ENCODE data around the gene HDAC4. TPM values are rescaled to one million over a fixed set of nuclear protein-coding genes. Genes with fewer than 3 reads are reported as not detected.

HDAC4 gene
- total RNA-seq, 1 experiment from 2014 or later = 11.3 TPM

DNA sequence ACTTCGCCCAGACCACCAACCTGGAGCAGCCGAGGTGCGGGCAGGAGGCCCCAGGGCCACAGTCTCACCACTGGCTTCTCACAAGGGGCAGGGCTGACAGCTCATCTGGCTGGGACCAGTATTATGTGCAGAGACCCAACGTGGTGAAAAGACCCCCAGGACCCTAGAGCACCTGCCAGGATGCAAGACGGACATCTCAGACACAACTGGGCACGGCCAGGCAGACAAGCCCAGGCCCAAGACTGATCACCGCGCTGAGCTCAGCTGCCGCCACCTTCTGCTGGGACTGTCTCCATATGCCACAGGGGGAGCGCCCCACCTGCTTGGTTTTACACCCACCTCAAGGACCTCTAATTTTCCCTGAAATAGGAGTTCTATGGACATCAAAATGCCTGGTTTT lies 23.2 kb downstream of the HDAC4 start:
- Histone ChIP-seq H3K9me3 (replicated peaks) (no peaks in the 10 kb centered on the region), H3K27me3 (no peaks in the 10 kb centered on the region), H3K4me1 (no peaks in the 10 kb centered on the region), H3K4me3 (no peak overlapping the region), H3K27ac (no peak overlapping the region), H3K36me3 (no peaks in the 10 kb centered on the region; the same call in 1 of the 2 replicates)
- DNase-seq = no peak

DNA sequence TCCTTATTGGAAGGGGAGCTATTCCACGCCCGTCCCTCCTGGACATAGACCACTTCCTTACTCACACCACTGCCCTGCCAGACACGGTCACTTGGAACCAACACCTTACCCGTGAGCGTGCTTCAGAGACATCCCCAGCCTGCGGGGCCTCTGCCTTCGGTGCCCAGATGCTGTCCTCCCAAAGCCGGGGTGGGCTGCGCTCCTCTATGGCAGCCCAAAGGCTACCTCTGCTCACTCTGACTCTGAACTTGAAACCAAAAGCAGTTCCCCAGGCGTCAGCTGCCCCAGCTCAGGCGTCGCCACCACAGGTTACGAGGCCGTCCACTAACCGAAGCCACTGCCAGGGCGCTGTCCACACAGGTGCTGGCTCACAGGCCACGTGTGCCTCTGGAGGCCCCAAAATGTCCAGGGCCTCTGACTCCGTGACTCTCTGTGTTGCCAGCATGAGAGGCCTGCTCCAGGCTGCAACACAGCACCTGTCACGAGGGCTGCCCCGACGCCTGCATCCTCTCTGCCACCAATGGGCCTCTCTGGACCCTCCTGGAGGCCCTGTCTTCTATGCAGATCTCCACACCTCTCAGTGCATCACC lies 23.8 kb downstream of the HDAC4 start:
- peaks cover 3% of the 10 kb centered on the region; the same call in 1 of the 2 replicates for H3K4me1 ChIP-seq
- no peak overlapping the region for H3K27ac ChIP-seq
- no peaks in the 10 kb centered on the region for H3K27me3 ChIP-seq
- H3K4me3 ChIP-seq = no peak overlapping the region
- no peaks in the 10 kb centered on the region for H3K9me3 ChIP-seq (replicated peaks)
- DNase-seq = no peak
- H3K36me3 ChIP-seq = no peaks in the 10 kb centered on the region; the same call in 1 of the 2 replicates

DNA sequence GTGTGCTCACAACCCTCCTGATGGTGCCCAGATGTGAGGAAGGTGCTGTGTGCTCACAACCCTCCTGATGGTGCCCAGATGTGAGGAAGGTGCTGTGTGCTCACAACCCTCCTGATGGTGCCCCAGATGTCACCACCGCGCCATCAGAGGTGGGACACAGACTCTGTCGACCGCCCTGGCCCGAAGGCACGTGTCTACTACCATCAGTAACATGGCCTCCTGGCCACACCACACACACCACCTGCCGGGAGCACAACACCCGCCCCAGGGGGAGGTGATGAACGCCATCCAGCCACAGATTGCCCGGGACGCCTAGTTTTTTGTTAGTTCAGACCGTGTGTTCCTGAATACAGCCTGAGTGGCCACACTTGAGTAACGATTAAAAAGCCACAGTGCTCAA lies 24.5 kb downstream of the HDAC4 start:
- Histone ChIP-seq H3K4me3 (no peak overlapping the region), H3K9me3 (replicated peaks) (no peaks in the 10 kb centered on the region), H3K27ac (no peak overlapping the region), H3K27me3 (no peaks in the 10 kb centered on the region), H3K4me1 (peaks cover 10% of the 10 kb centered on the region), H3K36me3 (no peaks in the 10 kb centered on the region; the same call in 1 of the 2 replicates)
- DNase-seq = no peak

DNA sequence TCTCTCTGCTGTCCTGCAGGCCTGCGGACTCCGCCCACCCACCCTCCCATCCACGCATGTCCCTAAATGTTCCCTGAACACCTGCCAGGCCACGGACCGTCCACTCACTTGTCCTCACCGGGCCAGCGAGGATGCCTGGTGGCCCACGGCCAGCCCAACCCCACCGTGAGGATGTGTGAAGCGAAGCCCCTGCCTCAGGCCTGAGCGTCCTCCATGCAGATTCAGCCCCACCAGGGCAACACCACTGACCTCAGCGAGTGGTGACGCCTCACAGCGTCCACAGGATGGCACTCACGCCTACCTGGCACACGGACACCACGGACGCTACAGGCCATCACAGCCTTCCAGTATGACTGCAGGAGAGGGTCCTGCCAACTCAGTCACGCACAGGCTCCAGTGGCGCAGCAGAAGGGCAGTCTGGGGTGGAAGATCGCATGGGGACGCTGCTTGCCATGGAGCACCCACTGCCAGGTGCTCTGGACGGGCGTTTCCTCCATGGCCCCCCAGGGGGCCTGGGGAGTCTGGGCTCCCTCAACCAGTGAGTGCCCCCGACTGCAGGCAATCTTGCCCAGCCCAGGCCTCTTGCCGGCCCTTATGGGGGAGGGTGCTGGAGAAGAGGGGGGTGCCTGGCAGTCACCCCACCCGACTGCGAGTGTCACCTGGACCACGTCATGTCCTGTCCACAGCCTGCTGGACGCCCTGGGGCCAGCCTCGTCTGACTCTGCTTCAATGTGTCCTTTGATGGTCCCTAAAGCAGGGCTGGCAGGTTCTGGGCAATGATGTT lies 25.4 kb downstream of the HDAC4 start:
- Histone ChIP-seq H3K4me1 (peaks cover 17% of the 10 kb centered on the region), H3K27ac (no peak overlapping the region), H3K9me3 (replicated peaks) (no peaks in the 10 kb centered on the region), H3K36me3 (no peaks in the 10 kb centered on the region; the same call in 1 of the 2 replicates), H3K27me3 (no peaks in the 10 kb centered on the region), H3K4me3 (no peak overlapping the region)
- no peak for DNase-seq

DNA sequence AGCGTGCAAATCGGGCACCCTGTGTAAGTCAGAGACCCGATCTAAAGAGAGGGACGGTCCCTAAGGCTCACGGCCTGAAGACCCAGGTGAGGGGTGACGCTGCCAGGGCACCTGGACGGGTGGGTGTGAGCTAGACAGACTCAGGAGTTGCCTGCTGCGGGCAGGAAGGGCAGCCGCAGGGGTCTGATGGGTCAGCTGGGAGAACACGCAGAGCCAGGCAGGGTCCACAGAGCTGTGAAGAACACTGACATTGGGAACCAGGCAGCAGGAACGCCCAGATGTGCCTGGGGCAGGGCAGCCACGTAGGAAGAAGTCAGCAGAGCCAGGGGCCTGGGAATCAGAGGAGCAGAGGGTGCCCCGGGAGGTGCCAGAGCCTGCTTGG lies 25.9 kb downstream of the HDAC4 start:
- Histone ChIP-seq H3K4me1 (peaks cover 17% of the 10 kb centered on the region), H3K4me3 (no peak overlapping the region), H3K9me3 (replicated peaks) (no peaks in the 10 kb centered on the region), H3K27me3 (no peaks in the 10 kb centered on the region), H3K27ac (no peak overlapping the region), H3K36me3 (no peaks in the 10 kb centered on the region; the same call in 1 of the 2 replicates)
- no peak for DNase-seq

DNA sequence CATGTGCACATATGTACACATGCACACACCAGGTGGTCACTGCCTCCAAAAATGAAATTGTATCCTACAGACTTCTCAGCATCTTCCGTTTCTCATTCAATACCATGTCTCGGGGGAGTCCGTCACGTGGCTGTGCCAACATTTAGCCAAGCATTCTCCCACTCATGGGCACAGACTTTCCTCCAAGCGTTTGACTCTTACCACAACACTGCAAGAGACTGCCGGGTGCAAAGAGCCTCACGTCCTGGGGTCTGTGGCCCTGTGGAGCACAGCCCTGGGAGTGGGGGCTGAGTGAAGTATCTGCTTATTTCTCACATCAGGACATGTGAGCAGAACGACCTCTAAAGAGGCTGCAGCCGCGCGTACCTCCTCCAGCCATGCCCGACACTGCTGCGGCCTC lies 28.0 kb downstream of the HDAC4 start:
- Histone ChIP-seq H3K9me3 (replicated peaks) (no peaks in the 10 kb centered on the region), H3K27me3 (no peaks in the 10 kb centered on the region), H3K36me3 (no peaks in the 10 kb centered on the region; the same call in 1 of the 2 replicates), H3K27ac (no peak overlapping the region), H3K4me1 (peaks cover 17% of the 10 kb centered on the region), H3K4me3 (no peak overlapping the region)
- DNase-seq = no peak

DNA sequence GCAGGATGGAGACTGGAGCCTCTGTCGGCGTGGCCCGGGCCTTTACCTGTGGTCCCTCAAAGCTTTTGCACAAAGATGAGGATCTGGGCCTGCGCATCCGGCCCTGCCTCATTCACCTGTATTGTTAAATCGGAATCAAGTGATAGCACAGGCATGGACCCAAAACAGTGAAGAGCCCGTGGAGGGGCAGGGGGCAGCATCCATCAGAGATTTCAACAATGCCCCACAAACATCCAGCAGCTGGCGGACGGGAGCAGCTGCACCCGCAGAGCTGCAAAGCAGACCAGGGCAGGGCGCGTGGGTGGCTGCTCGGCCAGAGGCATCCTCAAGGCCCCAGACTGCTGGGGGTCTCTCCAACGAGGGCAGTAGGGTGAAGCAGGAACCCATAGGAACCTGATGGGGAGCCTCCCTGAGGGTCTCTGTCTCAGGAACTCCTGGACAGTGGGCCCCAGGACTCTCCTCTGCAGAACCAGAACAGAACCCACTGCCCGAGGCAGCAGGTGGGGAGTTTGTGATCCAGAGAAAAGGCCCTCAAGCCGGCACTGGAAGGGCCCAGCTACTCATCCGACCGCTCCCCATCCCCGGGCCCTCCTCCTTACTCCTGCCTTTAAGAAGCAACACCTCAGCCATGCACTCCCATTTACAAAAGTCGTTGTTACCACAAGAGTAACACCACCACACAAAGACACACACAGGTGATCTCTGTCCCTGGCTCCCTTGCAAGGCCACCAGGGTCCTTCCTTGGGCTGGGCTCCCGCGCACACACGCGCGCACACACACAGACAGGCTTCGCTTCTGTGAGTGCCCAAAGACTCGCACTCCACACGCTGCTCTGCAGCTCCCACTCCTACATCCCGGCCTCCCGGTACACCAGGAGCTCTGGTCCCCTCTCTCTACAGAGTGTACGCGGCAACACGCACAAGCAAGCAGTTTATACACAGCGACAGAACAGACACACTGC lies 28.8 kb downstream of the HDAC4 start:
- DNase-seq = peak; percentile 77 to 79
- Histone ChIP-seq H3K4me3 (no peak overlapping the region), H3K36me3 (no peaks in the 10 kb centered on the region; the same call in 1 of the 2 replicates), H3K4me1 (peaks cover 17% of the 10 kb centered on the region), H3K9me3 (replicated peaks) (no peaks in the 10 kb centered on the region), H3K27me3 (no peaks in the 10 kb centered on the region), H3K27ac (peak overlapping the region; percentile 37)

DNA sequence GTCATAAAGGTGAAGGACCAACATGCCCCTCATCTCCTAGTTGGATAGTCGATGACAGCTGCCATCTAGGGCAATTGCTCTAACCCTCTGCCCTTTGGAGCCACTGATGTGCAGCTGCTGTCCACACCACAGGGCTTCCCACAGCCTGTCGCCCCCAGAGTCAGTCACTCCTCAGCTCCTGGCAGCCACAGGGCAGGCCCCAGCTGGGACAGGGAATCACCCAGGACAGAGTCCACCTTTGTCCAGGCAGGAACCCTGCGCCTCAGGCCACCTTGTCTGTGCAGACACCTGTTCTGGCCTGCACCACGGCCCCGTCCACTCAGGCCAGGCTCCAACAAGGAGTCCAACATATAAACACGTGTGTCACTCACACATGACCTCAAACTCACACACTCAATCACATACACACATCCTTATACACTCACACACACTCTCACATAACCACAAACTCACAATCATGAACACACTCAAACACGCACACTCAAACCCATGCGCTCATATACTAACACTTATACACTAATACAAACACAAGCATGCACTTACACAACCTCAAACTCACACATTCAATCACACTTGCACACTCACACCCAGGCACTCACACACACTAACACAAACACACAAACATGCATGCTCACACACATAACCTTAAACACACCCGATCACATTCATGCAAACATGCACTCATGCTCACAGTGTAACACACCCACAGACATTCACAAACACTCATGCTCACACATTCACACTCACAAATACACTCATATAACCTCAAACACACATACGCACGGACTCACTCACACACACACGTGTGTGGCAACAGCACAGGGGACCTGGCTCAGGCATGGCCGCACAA lies 29.7 kb downstream of the HDAC4 start:
- peak overlapping the region; percentile 37 for H3K27ac ChIP-seq
- no peaks in the 10 kb centered on the region for H3K36me3 ChIP-seq
- no peak overlapping the region for H3K4me3 ChIP-seq
- H3K27me3 ChIP-seq = no peaks in the 10 kb centered on the region
- H3K9me3 ChIP-seq (replicated peaks) = no peaks in the 10 kb centered on the region
- H3K4me1 ChIP-seq = peaks cover 17% of the 10 kb centered on the region
- DNase-seq = peak; percentile 70 to 71

DNA sequence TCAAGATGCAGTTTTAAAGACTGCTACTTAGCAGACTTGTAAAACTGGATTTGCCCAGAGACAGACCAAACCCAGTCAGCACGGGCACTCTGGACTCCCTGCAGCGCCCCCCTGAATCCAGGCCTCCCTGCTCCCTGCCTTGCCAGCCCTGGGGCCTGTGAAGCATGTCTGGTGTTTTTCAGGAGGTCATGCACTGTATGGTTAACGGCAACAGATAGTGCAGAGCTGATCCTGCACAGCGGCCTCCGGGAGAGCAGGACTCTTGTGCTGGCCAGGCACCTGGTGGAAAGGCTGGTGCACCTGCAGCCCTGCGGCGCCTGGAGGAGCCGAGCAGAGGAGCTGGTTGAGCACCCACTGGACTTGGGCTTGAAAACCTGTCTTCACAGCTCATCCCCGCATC lies 30.4 kb downstream of the HDAC4 start:
- H3K4me3 ChIP-seq = no peak overlapping the region
- no peaks in the 10 kb centered on the region for H3K36me3 ChIP-seq
- H3K9me3 ChIP-seq (replicated peaks) = no peaks in the 10 kb centered on the region
- no peaks in the 10 kb centered on the region for H3K27me3 ChIP-seq
- no peak for DNase-seq
- H3K4me1 ChIP-seq = peaks cover 17% of the 10 kb centered on the region
- no peak overlapping the region; the same call in 1 of the 2 replicates for H3K27ac ChIP-seq

DNA sequence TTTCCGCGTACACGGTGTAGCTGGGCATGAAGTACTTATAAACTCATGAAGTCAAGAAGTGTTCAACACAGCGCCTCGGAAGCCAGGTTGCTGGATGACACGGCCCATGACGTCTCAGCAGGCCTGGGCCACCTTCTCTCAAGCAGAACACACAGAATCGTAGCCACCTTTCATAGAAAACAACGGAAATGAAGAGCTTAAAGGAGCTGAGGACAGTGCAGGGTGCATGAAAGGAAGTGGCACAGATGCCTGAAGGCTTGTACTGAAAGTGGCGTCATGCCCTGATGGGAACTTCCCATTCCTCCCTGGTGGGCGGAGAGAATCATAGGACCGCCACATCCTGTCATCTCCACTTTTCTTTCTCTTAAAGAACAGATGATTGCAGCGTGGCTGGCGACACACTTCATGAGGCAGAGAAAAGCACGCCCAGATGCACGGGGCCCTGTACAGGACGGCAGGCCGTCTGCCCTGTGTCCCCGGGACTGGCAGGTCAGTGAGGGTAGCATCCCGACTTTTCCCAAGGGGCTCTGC lies 31.1 kb downstream of the HDAC4 start:
- Histone ChIP-seq H3K9me3 (replicated peaks) (no peaks in the 10 kb centered on the region), H3K4me1 (peaks cover 17% of the 10 kb centered on the region), H3K4me3 (no peak overlapping the region), H3K36me3 (no peaks in the 10 kb centered on the region), H3K27me3 (no peaks in the 10 kb centered on the region), H3K27ac (no peak overlapping the region)
- DNase-seq = no peak

DNA sequence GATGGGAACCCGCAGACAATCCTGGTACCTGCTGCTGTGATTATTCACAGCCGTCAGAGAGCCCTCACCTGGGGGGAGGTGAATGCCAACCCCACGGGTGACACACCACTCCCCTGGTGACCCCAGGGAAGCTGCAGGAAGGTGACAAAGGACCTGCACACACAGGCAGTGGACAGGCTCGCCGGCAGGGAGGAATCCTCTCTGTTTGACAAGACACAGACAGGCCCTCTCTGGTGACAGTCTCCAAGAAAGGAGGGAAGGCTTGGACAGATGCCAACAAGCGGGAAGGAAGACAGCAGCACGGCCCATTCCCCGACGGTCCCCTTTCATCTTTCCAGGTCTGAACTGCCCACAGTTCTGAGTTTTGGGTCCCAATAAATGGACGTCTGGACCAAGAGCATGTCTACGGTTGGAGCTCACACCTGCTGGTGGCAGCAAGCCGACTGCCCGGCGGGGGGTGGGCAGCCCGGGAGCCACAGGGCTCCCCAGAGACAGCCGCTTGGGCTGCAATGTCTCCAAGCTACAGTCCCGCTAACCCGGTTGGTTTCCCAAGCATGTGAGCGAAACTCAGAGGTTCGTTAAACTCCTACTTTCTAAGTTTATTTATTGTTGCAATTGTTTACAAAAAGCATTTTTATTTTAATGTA lies 31.8 kb downstream of the HDAC4 start:
- no peak for DNase-seq
- no peaks in the 10 kb centered on the region for H3K36me3 ChIP-seq
- no peaks in the 10 kb centered on the region for H3K9me3 ChIP-seq (replicated peaks)
- H3K27ac ChIP-seq = no peak overlapping the region
- H3K4me3 ChIP-seq = no peak overlapping the region
- H3K27me3 ChIP-seq = no peaks in the 10 kb centered on the region
- peaks cover 17% of the 10 kb centered on the region for H3K4me1 ChIP-seq

DNA sequence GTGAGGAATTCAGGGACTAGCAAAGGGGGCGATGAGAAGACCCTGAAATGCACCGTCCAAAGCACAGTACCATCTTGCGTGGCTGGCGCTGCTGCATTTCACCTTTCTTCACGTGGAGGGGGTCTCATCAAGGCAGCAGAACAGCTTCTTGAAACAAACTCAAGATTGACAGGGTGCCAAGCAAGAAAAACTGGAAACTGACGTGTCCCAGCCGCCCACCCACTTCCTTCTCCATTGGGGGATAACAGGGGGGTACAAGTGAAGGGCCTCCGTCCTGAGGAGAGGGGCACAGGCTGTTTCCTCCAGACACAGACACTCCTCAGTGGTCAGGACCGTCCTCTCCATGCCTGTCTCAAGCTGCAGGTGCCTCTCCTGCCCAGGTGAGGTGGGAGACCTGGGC lies 32.5 kb downstream of the HDAC4 start:
- H3K4me3 ChIP-seq = no peak overlapping the region
- no peaks in the 10 kb centered on the region for H3K27me3 ChIP-seq
- H3K36me3 ChIP-seq = no peaks in the 10 kb centered on the region
- H3K4me1 ChIP-seq = peaks cover 17% of the 10 kb centered on the region
- H3K27ac ChIP-seq = no peak overlapping the region
- no peak for DNase-seq
- no peaks in the 10 kb centered on the region for H3K9me3 ChIP-seq (replicated peaks)

DNA sequence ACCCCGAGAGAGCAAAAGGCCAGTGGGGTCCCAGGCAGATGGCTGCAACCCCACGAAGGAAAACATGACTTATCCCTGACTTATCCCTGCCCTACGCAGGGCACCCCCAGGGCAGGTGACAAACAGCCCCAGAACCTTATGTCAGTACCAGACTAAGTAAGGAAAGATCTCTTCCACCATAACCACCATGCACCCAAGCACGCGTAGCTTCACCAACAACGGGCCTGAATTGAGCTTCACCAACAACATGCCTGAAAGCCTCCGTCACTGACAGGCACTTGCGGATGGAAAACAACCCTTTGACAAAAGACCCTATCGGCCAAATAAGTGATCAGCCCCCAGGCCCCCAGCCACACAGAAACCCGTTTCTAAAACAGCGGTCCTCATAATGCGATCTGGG lies 34.1 kb downstream of the HDAC4 start:
- H3K9me3 ChIP-seq (replicated peaks) = no peaks in the 10 kb centered on the region
- no peak for DNase-seq
- no peaks in the 10 kb centered on the region for H3K36me3 ChIP-seq
- H3K27me3 ChIP-seq = no peaks in the 10 kb centered on the region
- H3K4me3 ChIP-seq = no peak overlapping the region
- peaks cover 10% of the 10 kb centered on the region for H3K4me1 ChIP-seq
- no peak overlapping the region for H3K27ac ChIP-seq

Data from SJCRH30 (cell line).